Activated T-helper 2 cell treated with anti-CD3 and anti-CD28 coated beads, Interferon-gamma antibody, Interleukin-2, Interleukin-4, amounts not matched to agents 10 μg/mL and 5 μg/mL and 100 μg/mL, durations not matched to agents 14 hours and 24 hours and 36 hours (primary cell): ENCODE results near the gene C19orf12. TPM values are rescaled to one million over a fixed set of nuclear protein-coding genes. Genes with fewer than 3 reads are reported as not detected.

ENCODE experiments used
- DNase-seq: peaks from one replicate; pipeline ENCODE4 v3.0.0; 2021; ENCODE audit warnings: low spot score
- H3K27ac Mint-ChIP-seq: one replicate; pipeline ENCODE4 v1.8.0; 2021; ENCODE audit warnings: mixed read lengths
- H3K27me3 Mint-ChIP-seq: one replicate; pipeline ENCODE4 v1.8.0; 2021; ENCODE audit warnings: low read depth, mixed read lengths
- H3K36me3 Mint-ChIP-seq: one replicate; pipeline ENCODE4 v1.8.0; 2021; ENCODE audit warnings: low read depth, mixed read lengths
- H3K4me1 Mint-ChIP-seq: one replicate; pipeline ENCODE4 v1.8.0; 2021; ENCODE audit warnings: low read depth, mixed read lengths
- H3K4me3 Mint-ChIP-seq: one replicate; pipeline ENCODE4 v1.8.0; 2021; ENCODE audit warnings: low read depth, mild to moderate bottlenecking, moderate library complexity, mixed read lengths
- H3K9me3 Mint-ChIP-seq: one replicate; pipeline ENCODE4 v1.8.0; 2021; ENCODE audit warnings: mixed read lengths
- intact Hi-C: fragments of 100-400 bp; cut with micrococcal nuclease; formaldehyde crosslinking; loops from one replicate; pipeline ENCODE4 v1.15.1; 2023
- total RNA-seq: library from RNA; stranded (reverse); gene quantifications from 2 replicates; pipeline ENCODE4 v1.2.3, GENCODE V29; 2022

The C19orf12 gene
- total RNA-seq, 1 donor from 2014 or later = 41.9 TPM

GRCh38 chr19:29750001-29750400, 34.9 kb upstream of the C19orf12 start:
- no peak overlapping the region for H3K27ac Mint-ChIP-seq
- peaks cover 4% of the 10 kb centered on the region for H3K27me3 Mint-ChIP-seq
- no peak overlapping the region for H3K4me3 Mint-ChIP-seq
- no peaks in the 10 kb centered on the region for H3K4me1 Mint-ChIP-seq
- H3K9me3 Mint-ChIP-seq = no peaks in the 10 kb centered on the region
- intact Hi-C loops = no loop called here
- DNase-seq = no peak
- no peaks in the 10 kb centered on the region for H3K36me3 Mint-ChIP-seq

DNA sequence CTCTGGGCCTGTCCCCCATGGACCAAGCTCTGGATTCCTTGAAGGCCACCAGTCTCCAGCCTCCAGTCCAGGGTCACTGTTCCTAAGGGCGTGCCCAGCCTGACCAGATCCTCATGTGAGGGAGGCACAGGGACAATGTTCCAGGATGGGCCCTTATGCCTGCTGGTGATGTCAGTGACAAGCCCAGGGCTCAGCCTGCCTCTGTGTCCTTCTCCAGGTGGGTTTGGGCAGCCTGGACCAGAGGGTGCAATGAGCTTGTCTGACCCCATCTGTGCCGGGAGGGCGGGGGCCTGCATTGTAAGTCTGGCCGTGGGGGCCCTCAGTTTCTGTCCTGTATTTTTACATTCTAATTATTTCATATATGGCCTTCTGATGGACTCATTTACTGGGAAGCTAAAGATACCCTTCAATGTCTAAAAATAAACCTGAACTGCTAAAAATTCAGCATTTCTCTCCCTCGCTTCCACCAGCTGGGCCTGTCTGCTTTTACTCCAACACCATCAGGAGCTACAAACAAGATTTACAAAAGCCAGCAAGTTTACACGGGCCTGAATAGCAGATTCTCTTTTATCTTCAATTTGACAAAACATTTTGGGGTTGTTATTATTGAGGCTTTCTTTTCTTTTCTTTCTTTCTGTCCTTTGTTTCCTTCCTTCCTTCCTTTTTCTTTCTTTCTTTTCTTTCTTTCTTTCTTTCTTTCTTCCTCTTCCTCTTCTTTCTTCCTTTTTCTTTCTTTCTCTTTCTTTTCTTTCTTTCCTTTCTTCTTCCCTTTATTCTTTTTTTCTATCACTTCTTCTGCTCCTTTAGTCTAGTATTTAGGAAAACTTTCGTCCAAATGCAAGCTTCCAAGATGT, 34.2 kb upstream of the C19orf12 start:
- intact Hi-C loops = no loop called here
- Mint-ChIP-seq H3K27ac (no peak overlapping the region), H3K36me3 (no peaks in the 10 kb centered on the region), H3K9me3 (no peaks in the 10 kb centered on the region), H3K4me1 (no peaks in the 10 kb centered on the region), H3K27me3 (peaks cover 4% of the 10 kb centered on the region), H3K4me3 (no peak overlapping the region)
- no peak for DNase-seq

DNA sequence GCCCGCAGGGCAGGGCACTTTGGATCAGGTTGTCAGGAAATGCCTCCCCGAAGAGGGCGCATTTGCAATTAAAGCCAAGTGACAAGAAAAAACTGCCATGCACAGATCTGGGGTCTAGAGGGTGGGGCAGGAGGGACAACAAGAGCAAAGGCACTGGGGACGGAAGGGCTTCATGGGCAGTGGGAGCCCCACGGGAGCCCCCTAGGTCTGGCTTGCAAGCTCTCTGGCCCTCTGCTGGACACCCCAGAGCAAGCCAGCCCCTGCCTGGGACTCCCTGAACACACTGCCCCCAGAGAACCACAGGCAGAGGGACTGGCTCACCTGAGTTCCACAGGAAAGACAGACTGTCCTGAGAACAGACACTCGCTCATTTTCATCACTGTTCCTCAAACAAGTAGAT, 30.2 kb upstream of the C19orf12 start:
- Mint-ChIP-seq H3K4me3 (no peak overlapping the region), H3K36me3 (no peaks in the 10 kb centered on the region), H3K9me3 (no peaks in the 10 kb centered on the region), H3K27me3 (peaks cover 6% of the 10 kb centered on the region), H3K4me1 (no peaks in the 10 kb centered on the region), H3K27ac (no peak overlapping the region)
- DNase-seq = no peak
- intact Hi-C loops = no loop called here

- Mint-ChIP-seq H3K4me3 (no peak overlapping the region), H3K36me3 (no peaks in the 10 kb centered on the region), H3K9me3 (no peaks in the 10 kb centered on the region), H3K4me1 (no peaks in the 10 kb centered on the region), H3K27ac (no peak overlapping the region), H3K27me3 (peaks cover 4% of the 10 kb centered on the region)
- no peak for DNase-seq
- intact Hi-C loops = no loop called here
Observed at GRCh38 chr19:29743681-29744080, 28.6 kb upstream of the C19orf12 start.

GRCh38 chr19:29741776-29742175, 26.7 kb upstream of the C19orf12 start:
- DNase-seq = no peak
- Mint-ChIP-seq H3K27ac (no peak overlapping the region), H3K27me3 (peaks cover 2% of the 10 kb centered on the region), H3K4me3 (no peak overlapping the region), H3K36me3 (no peaks in the 10 kb centered on the region), H3K9me3 (no peaks in the 10 kb centered on the region), H3K4me1 (no peaks in the 10 kb centered on the region)
- intact Hi-C loops = no loop called here

DNA sequence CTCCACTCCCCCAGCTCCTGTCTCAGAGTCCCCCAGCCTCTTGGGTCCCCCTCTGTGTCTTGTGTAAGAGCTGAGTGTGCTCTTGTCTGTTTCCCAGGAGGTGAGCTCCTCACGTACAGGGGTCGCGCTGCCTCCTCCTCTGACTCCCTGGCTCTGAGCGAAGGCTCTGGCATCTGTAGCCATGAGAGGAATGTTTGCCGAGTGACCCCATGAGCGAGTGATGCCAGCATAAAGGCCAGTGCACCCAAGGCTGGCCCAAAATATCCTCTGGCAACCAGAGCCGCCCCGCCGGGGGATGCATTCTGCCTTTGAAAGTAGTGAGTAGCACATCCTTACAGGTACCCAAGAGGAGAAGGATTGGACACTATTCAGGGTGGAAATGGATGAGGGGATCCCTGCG, 26.2 kb upstream of the C19orf12 start:
- intact Hi-C loops = no loop called here
- H3K9me3 Mint-ChIP-seq = no peaks in the 10 kb centered on the region
- no peak overlapping the region for H3K4me3 Mint-ChIP-seq
- no peaks in the 10 kb centered on the region for H3K4me1 Mint-ChIP-seq
- H3K36me3 Mint-ChIP-seq = no peaks in the 10 kb centered on the region
- no peak for DNase-seq
- H3K27ac Mint-ChIP-seq = no peak overlapping the region
- H3K27me3 Mint-ChIP-seq = peaks cover 2% of the 10 kb centered on the region

GRCh38 chr19:29737461-29738000, 22.5 kb upstream of the C19orf12 start:
- H3K27me3 Mint-ChIP-seq = peaks cover 8% of the 10 kb centered on the region
- no peak overlapping the region for H3K4me3 Mint-ChIP-seq
- H3K36me3 Mint-ChIP-seq = no peaks in the 10 kb centered on the region
- no peak overlapping the region for H3K27ac Mint-ChIP-seq
- H3K9me3 Mint-ChIP-seq = no peaks in the 10 kb centered on the region
- no peak for DNase-seq
- H3K4me1 Mint-ChIP-seq = no peaks in the 10 kb centered on the region
- intact Hi-C loops = no loop called here

GRCh38 chr19:29735829-29736228, 20.8 kb upstream of the C19orf12 start:
- Mint-ChIP-seq H3K4me1 (no peaks in the 10 kb centered on the region), H3K9me3 (no peaks in the 10 kb centered on the region), H3K27me3 (peaks cover 9% of the 10 kb centered on the region), H3K27ac (no peak overlapping the region), H3K4me3 (no peak overlapping the region), H3K36me3 (no peaks in the 10 kb centered on the region)
- DNase-seq = no peak
- intact Hi-C loops = no loop called here

- Mint-ChIP-seq H3K27me3 (peaks cover 11% of the 10 kb centered on the region), H3K4me3 (no peak overlapping the region), H3K4me1 (no peaks in the 10 kb centered on the region), H3K27ac (no peak overlapping the region), H3K9me3 (no peaks in the 10 kb centered on the region), H3K36me3 (no peaks in the 10 kb centered on the region)
- DNase-seq = no peak
- intact Hi-C loops = no loop called here
Observed at GRCh38 chr19:29731331-29731850, 16.3 kb upstream of the C19orf12 start.

GRCh38 chr19:29727906-29728305, 12.8 kb upstream of the C19orf12 start:
- H3K4me1 Mint-ChIP-seq = peaks cover 6% of the 10 kb centered on the region
- H3K36me3 Mint-ChIP-seq = no peaks in the 10 kb centered on the region
- DNase-seq = no peak
- no peaks in the 10 kb centered on the region for H3K9me3 Mint-ChIP-seq
- no peak overlapping the region for H3K27ac Mint-ChIP-seq
- intact Hi-C loops = loop anchor here (10.0 kb wide), 1 partner anchor 203 kb away; the partner anchor contains the start of gene VSTM2B
- H3K4me3 Mint-ChIP-seq = no peak overlapping the region
- peaks cover 24% of the 10 kb centered on the region for H3K27me3 Mint-ChIP-seq

DNA sequence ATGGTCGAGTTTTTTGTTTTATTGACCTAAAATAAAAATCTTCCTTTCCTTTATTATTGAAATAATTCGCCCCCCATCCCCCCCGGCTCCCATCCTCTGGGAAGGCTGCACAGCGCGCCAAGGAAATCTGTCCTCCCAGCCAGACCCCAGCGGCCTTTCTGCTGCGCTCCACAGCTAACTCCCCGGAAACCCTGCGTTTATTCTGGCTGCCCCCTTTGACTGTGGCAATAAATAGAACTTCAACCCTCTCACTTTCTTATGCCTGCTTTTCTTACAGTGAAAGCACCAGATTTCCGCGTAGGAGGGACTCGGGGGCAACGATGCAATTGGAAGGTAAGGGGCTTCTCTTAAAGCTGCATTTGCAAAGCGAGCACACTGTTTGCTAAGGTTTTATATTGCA, 9.7 kb upstream of the C19orf12 start:
- peaks cover 6% of the 10 kb centered on the region for H3K4me1 Mint-ChIP-seq
- intact Hi-C loops = loop anchor here (10.0 kb wide), 1 partner anchor 200 kb away; the partner anchor contains the start of gene VSTM2B
- no peak overlapping the region for H3K27ac Mint-ChIP-seq
- H3K9me3 Mint-ChIP-seq = no peaks in the 10 kb centered on the region
- DNase-seq = no peak
- no peak overlapping the region for H3K4me3 Mint-ChIP-seq
- no peaks in the 10 kb centered on the region for H3K36me3 Mint-ChIP-seq
- peaks cover 30% of the 10 kb centered on the region for H3K27me3 Mint-ChIP-seq

DNA sequence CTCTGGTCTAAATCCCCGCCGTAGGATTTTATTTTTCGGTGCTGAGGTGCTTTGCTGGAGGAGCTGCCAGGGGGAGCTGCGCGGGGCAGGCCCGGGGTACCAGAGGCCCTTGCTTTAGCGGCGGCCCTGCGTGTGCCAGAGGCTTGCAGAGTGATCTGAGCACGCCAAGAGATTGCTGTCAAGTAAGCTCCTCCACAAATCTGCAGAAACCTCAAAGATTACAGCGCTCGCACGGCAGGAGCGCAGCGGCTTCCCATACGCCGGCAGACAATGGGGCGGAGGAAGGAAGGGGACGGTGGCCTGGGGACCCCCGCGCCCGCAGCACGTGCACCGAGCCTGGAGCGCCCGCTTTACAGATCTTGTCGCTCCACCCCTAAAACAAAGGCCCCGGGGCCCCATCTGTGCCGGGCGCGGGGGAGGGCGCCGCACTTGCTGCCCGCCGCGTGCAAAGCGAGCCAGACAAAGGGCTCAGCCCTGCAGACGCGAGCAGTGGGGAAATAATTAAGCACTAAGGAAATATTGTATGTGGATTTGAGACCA, 9.1 kb upstream of the C19orf12 start:
- Mint-ChIP-seq H3K27me3 (peaks cover 30% of the 10 kb centered on the region), H3K36me3 (no peaks in the 10 kb centered on the region), H3K4me3 (peak overlapping the region; percentile 9), H3K4me1 (peaks cover 6% of the 10 kb centered on the region), H3K9me3 (no peaks in the 10 kb centered on the region), H3K27ac (no peak overlapping the region)
- intact Hi-C loops = loop anchor here (10.0 kb wide), 1 partner anchor 199 kb away; the partner anchor contains the start of gene VSTM2B
- no peak for DNase-seq

GRCh38 chr19:29717051-29717450, 2.0 kb upstream of the C19orf12 start:
- no peaks in the 10 kb centered on the region for H3K9me3 Mint-ChIP-seq
- peaks cover 23% of the 10 kb centered on the region for H3K36me3 Mint-ChIP-seq
- DNase-seq = no peak
- intact Hi-C loops = loop anchor here (5.0 kb wide), 1 partner anchor 225 kb away; the partner anchor contains the start of gene URI1
- H3K27me3 Mint-ChIP-seq = peaks cover 8% of the 10 kb centered on the region
- H3K27ac Mint-ChIP-seq = no peak overlapping the region
- H3K4me1 Mint-ChIP-seq = peaks cover 31% of the 10 kb centered on the region
- H3K4me3 Mint-ChIP-seq = no peak overlapping the region
